Aorta (tissue), 5 donors: ENCODE measurements around the gene SGTA. TPM values are rescaled to one million over a fixed set of nuclear protein-coding genes. Genes with fewer than 3 reads are reported as not detected.

ENCODE experiments used
- ATAC-seq: fragments of 200-7000 bp; cut with Tn5 transposase; one replicate; pipeline ENCODE4 v1.9.1; 2022; ENCODE audit warnings: moderate library complexity; ENCODE audit not compliant: low FRiP score
- DNase-seq, 2 donors: peaks; one replicate each; pipeline ENCODE4 v3.0.0-alpha.2; 2020
- H3K27ac ChIP-seq, 2 donors: one replicate each; pipeline ENCODE4 v1.5.1; 2013; ENCODE audit warnings: low read length in 2 of 2, mild to moderate bottlenecking in 2 of 2, moderate library complexity in 2 of 2, control low read depth in 1 of 2, inconsistent platforms in 1 of 2, low read depth in 1 of 2
- H3K27me3 ChIP-seq, 2 donors: one replicate each; pipeline ENCODE4 v1.6.1; 2013; ENCODE audit warnings: control low read depth in 1 of 2, low read length in 1 of 2, mild to moderate bottlenecking in 1 of 2, moderate library complexity in 1 of 2; ENCODE audit not compliant: insufficient read depth in 2 of 2, control insufficient read depth in 1 of 2
- H3K36me3 ChIP-seq, 2 donors: one replicate each; pipeline ENCODE4 v1.6.1; 2013; ENCODE audit warnings: control low read depth in 1 of 2, low read length in 1 of 2, mild to moderate bottlenecking in 1 of 2; ENCODE audit not compliant: insufficient read depth in 2 of 2, control insufficient read depth in 1 of 2
- H3K4me1 ChIP-seq, 2 donors: one replicate each; pipeline ENCODE4 v1.6.1; 2013; ENCODE audit warnings: low read length in 2 of 2, control low read depth in 1 of 2, mild to moderate bottlenecking in 1 of 2, moderate library complexity in 1 of 2; ENCODE audit not compliant: insufficient read depth in 2 of 2, control insufficient read depth in 1 of 2
- H3K4me3 ChIP-seq, 2 donors: one replicate each; pipeline ENCODE4 v1.5.1; 2013; ENCODE audit warnings: low read length in 2 of 2, control low read depth in 1 of 2, mild to moderate bottlenecking in 1 of 2
- H3K9me3 ChIP-seq: one replicate; pipeline ENCODE4 v1.6.1; 2013; ENCODE audit warnings: mild to moderate bottlenecking, low read length; ENCODE audit not compliant: control insufficient read depth
- WGBS, 2 donors: extraction: QIAGEN DNeasy Blood & Tissue Kit; methylation state at CpG; one replicate each; pipeline ENCODE4 v1.1.7; 2013; 5-methylcytosine and 5-hydroxymethylcytosine counted together
- intact Hi-C, 2 donors: fragments of 100-400 bp; cut with DNase I; formaldehyde crosslinking; loops; one replicate each; pipeline versions ENCODE4 v1.14.2 to v1.15.0; 2022
- polyA plus RNA-seq, 2 donors: library from polyadenylated mRNA; stranded (reverse); fragments of 200-250 nt; gene quantifications; one replicate each; pipeline ENCODE4 v1.2.3, GENCODE V29; 2013
- total RNA-seq, 2 donors: library from RNA; stranded (reverse); fragmentation: NEBNext Ultra II Directional; extraction: Animal tissue kit (Norgen Biotek cat#: 25700); gene quantifications; one replicate each; pipeline ENCODE4 v1.2.1, GENCODE V29; 2021
- donor health status: healthy with polysubstance abuse.
- donor health status: Bipolar disorder and iron deficiency.
- donor health status: DM: no; HTN: no; CAD: no.
- donor health status: DM: no; HTN: no; CAD: no.
- donor health status: DM: yes; HTN: yes; CAD: no.

The SGTA gene
- total and polyA plus RNA-seq, 4 donors = 30.6 to 55.1 (median 32.2) TPM

- WGBS, 2 donors = 91% methylated on average over 16 of the region's 16 CpGs
- no peaks in the 10 kb centered on the region for H3K9me3 ChIP-seq
- H3K4me1 ChIP-seq = no peaks in the 10 kb centered on the region
- H3K4me3 ChIP-seq = no peak overlapping the region
- intact Hi-C loops = no loop called here
- peaks cover 0 to 1% of the 10 kb centered on the region in 2 donors for H3K36me3 ChIP-seq
- H3K27me3 ChIP-seq = no peaks in the 10 kb centered on the region
- no peak for DNase-seq
- H3K27ac ChIP-seq = no peak overlapping the region
- no peak for ATAC-seq
These were observed 27.7 kb downstream of the SGTA start for GRCh38 chr19:2755448-2755705.

- H3K36me3 ChIP-seq = peaks cover 0 to 1% of the 10 kb centered on the region in 2 donors
- intact Hi-C loops = loop anchor here in 1 of 2 donors (5.0 kb wide), 1 partner anchor 108 kb away; no protein-coding TSS in a partner anchor
These were observed 28.2 kb downstream of the SGTA start for GRCh38 chr19:2754659-2755447.

GRCh38 chr19:2751438-2751830 is 31.6 kb downstream of the SGTA start:
- Histone ChIP-seq H3K4me3 (no peak overlapping the region), H3K4me1 (no peaks in the 10 kb centered on the region), H3K27ac (no peak overlapping the region), H3K27me3 (no peaks in the 10 kb centered on the region), H3K36me3 (peaks cover 0 to 1% of the 10 kb centered on the region in 2 donors), H3K9me3 (no peaks in the 10 kb centered on the region)
- no peak for DNase-seq
- intact Hi-C loops = loop anchor here in 1 of 2 donors (5.0 kb wide), 1 partner anchor 104 kb away; no protein-coding TSS in a partner anchor
- no peak for ATAC-seq
- WGBS, 2 donors = 88 to 89% methylated on average over 21 of the region's 21 CpGs

More at GRCh38 chr19:2754659-2755447, 28.2 kb downstream of the SGTA start:
- H3K27me3 ChIP-seq = no peaks in the 10 kb centered on the region
- DNase-seq = no peak
- H3K27ac ChIP-seq = no peak overlapping the region
- H3K4me1 ChIP-seq = no peaks in the 10 kb centered on the region
- H3K9me3 ChIP-seq = no peaks in the 10 kb centered on the region
- 91 to 93% methylated on average over 43 of the region's 43 CpGs for WGBS, 2 donors
- ATAC-seq = peak; percentile 28
- no peak overlapping the region for H3K4me3 ChIP-seq

- Histone ChIP-seq H3K4me3 (no peak overlapping the region), H3K27ac (no peak overlapping the region), H3K27me3 (no peaks in the 10 kb centered on the region), H3K4me1 (no peaks in the 10 kb centered on the region), H3K9me3 (no peaks in the 10 kb centered on the region), H3K36me3 (peaks cover 0 to 1% of the 10 kb centered on the region in 2 donors)
- ATAC-seq (no peak), DNase-seq (no peak)
- WGBS, 2 donors = 71% methylated on average over 17 of the region's 17 CpGs
- intact Hi-C loops = loop anchor here in 1 of 2 donors (5.0 kb wide), 1 partner anchor 104 kb away; no protein-coding TSS in a partner anchor
These were observed 32.1 kb downstream of the SGTA start for GRCh38 chr19:2750808-2751437.

GRCh38 chr19:2747349-2747748 is 35.7 kb downstream of the SGTA start:
- Histone ChIP-seq H3K27ac (no peak overlapping the region), H3K27me3 (no peaks in the 10 kb centered on the region), H3K9me3 (no peaks in the 10 kb centered on the region), H3K4me3 (no peak overlapping the region), H3K4me1 (no peaks in the 10 kb centered on the region), H3K36me3 (no peaks in the 10 kb centered on the region)
- DNase-seq (no peak), ATAC-seq (no peak)
- intact Hi-C loops = no loop called here
- WGBS, 2 donors = 76 to 84% methylated on average over 7 of the region's 7 CpGs

- no peak for ATAC-seq
- Histone ChIP-seq H3K4me3 (no peak overlapping the region), H3K27ac (no peak overlapping the region), H3K27me3 (no peaks in the 10 kb centered on the region), H3K4me1 (no peaks in the 10 kb centered on the region), H3K36me3 (no peaks in the 10 kb centered on the region), H3K9me3 (no peaks in the 10 kb centered on the region)
- 25 to 26% methylated on average over 4 of the region's 4 CpGs for WGBS, 2 donors
- no peak for DNase-seq
- intact Hi-C loops = no loop called here
These were observed 39.0 kb downstream of the SGTA start for GRCh38 chr19:2744113-2744512.

- H3K27ac ChIP-seq = no peak overlapping the region
- no peak overlapping the region for H3K4me3 ChIP-seq
- no peaks in the 10 kb centered on the region for H3K36me3 ChIP-seq
- H3K4me1 ChIP-seq = no peaks in the 10 kb centered on the region
- 71% methylated on average over 8 of the region's 8 CpGs for WGBS, 2 donors
- ATAC-seq (no peak), DNase-seq (no peak)
- no peaks in the 10 kb centered on the region for H3K9me3 ChIP-seq
- intact Hi-C loops = no loop called here
- H3K27me3 ChIP-seq = no peaks in the 10 kb centered on the region
These were observed 40.0 kb downstream of the SGTA start for GRCh38 chr19:2743099-2743498.

GRCh38 chr19:2740314-2740656 is 42.8 kb downstream of the SGTA start:
- WGBS, 2 donors = 43 to 46% methylated on average over 13 of the region's 13 CpGs
- Histone ChIP-seq H3K36me3 (peaks cover 0 to 2% of the 10 kb centered on the region in 2 donors), H3K27ac (no peak overlapping the region), H3K4me1 (no peaks in the 10 kb centered on the region), H3K4me3 (no peak overlapping the region), H3K9me3 (no peaks in the 10 kb centered on the region), H3K27me3 (no peaks in the 10 kb centered on the region)
- intact Hi-C loops = no loop called here
- ATAC-seq (no peak), DNase-seq (no peak)
